Neural progenitor cell (in vitro differentiated cells): ENCODE results near the gene DEPDC7. TPM values are rescaled to one million over a fixed set of nuclear protein-coding genes. Genes with fewer than 3 reads are reported as not detected.
"Not testable (repeated sequence)": the region's sequence is repeated elsewhere in the genome, so short reads cannot be mapped to it uniquely, and the experiment has no call there.

Experiments
- DNase-seq: peaks from one replicate; pipeline ENCODE4 v3.0.0-alpha.2; 2016; ENCODE audit warnings: low spot score
- H2AFZ ChIP-seq: fragments of 200-600 bp; sonication (generic); replicated peaks from 2 replicates; pipeline ENCODE4 v1.6.1; 2016; ENCODE audit warnings: antibody characterized with exemption
- H3F3A ChIP-seq: fragments of 200-600 bp; sonication (generic); 2 replicates; pipeline ENCODE4 v1.6.1; 2016; ENCODE audit warnings: antibody characterized with exemption, low read depth
- H3K27ac ChIP-seq: fragments of 200-600 bp; sonication (generic); 2 replicates; pipeline ENCODE4 v1.5.1; 2016; ENCODE audit warnings: mild to moderate bottlenecking
- H3K27me3 ChIP-seq: fragments of 200-600 bp; sonication (generic); 2 replicates; pipeline ENCODE4 v1.6.1; 2016; ENCODE audit warnings: mild to moderate bottlenecking, moderate library complexity
- H3K36me3 ChIP-seq: fragments of 200-600 bp; sonication (generic); 2 replicates; pipeline ENCODE4 v1.5.1; 2016
- H3K4me1 ChIP-seq: fragments of 200-600 bp; sonication (generic); 2 replicates; pipeline ENCODE4 v1.6.1; 2016; ENCODE audit warnings: mixed run types
- H3K4me2 ChIP-seq: fragments of 200-600 bp; sonication (generic); 2 replicates; pipeline ENCODE4 v1.6.1; 2016
- H3K4me3 ChIP-seq: fragments of 200-600 bp; sonication (generic); 2 replicates; pipeline ENCODE4 v1.5.1; 2016
- H3K79me2 ChIP-seq: fragments of 200-600 bp; sonication (generic); 2 replicates; pipeline ENCODE4 v1.6.1; 2016; ENCODE audit warnings: low read depth
- H3K9ac ChIP-seq: fragments of 200-600 bp; sonication (generic); 2 replicates; pipeline ENCODE4 v1.6.1; 2016
- H3K9me3 ChIP-seq: fragments of 200-600 bp; sonication (generic); 2 replicates; pipeline ENCODE4 v1.5.1; 2016; ENCODE audit warnings: low read depth
- H4K20me1 ChIP-seq: fragments of 200-600 bp; sonication (generic); 2 replicates; pipeline ENCODE4 v1.6.1; 2016; ENCODE audit warnings: low read depth
- H3K27ac Mint-ChIP-seq: 3 replicates; pipeline ENCODE4 v1.8.0; 2021; ENCODE audit warnings: mixed read lengths
- H3K27me3 Mint-ChIP-seq: 2 replicates; pipeline ENCODE4 v1.8.0; 2022; ENCODE audit warnings: low read depth, mild to moderate bottlenecking, inconsistent platforms, moderate library complexity, mixed read lengths; ENCODE audit not compliant: insufficient read depth
- H3K36me3 Mint-ChIP-seq: 3 replicates; pipeline ENCODE4 v1.8.0; 2021; ENCODE audit warnings: mixed read lengths
- H3K4me1 Mint-ChIP-seq: 3 replicates; pipeline ENCODE4 v1.8.0; 2021; ENCODE audit warnings: mixed read lengths
- H3K4me3 Mint-ChIP-seq: 3 replicates; pipeline ENCODE4 v1.8.0; 2021; ENCODE audit warnings: mild to moderate bottlenecking, moderate library complexity, mixed read lengths
- H3K9me3 Mint-ChIP-seq: 3 replicates; pipeline ENCODE4 v1.8.0; 2020; ENCODE audit warnings: mixed read lengths
- EZH2 ChIP-seq: fragments of 200-600 bp; sonication (generic); IDR thresholded peaks from 2 replicates; pipeline ENCODE4 v1.6.1; 2017; ENCODE audit warnings: antibody characterized with exemption, mild to moderate bottlenecking, moderate library complexity
- EZH2phosphoT487 ChIP-seq: fragments of 200-600 bp; sonication (generic); IDR thresholded peaks from 2 replicates; pipeline ENCODE4 v1.6.1; 2017; ENCODE audit warnings: antibody characterized with exemption
- total RNA-seq: library from RNA; depleted of rRNA; stranded (reverse); fragments of >200 nt; gene quantifications from 2 replicates; pipeline ENCODE4 v1.2.3, GENCODE V29; 2015; ENCODE audit warnings: low replicate concordance
- TF ChIP-seq, protein P1 (sequence below): fragments of 200-600 bp; sonication (generic); IDR thresholded peaks from 2 replicates; pipeline ENCODE4 v1.5.1; 2017; ENCODE audit warnings: antibody characterized with exemption, mild to moderate bottlenecking

DEPDC7 gene
- total RNA-seq, 1 donor from 2014 or later, result 0.39 TPM

DNA sequence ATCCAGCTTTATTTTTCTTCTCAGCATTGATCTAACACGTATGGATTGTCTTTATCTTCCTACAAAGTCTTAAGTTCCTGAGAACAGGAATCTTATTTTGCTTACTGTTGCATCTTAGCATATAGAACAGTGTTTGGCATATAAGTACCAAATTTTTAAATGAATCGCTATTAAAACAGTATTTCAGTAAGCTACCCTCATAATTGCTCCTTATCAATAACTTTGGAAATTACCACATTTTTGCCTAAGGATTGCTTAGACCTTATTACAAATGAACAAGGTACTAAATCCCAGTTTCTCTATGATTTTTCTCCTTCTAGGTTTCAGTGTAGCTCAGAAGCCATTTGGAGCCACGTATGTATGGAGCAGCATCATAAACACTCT lies 9.7 kb downstream of the DEPDC7 start:
- H3K9me3 Mint-ChIP-seq, result no peaks in the 10 kb centered on the region
- Histone ChIP-seq H3K27me3 (no peaks in the 10 kb centered on the region), H3K9me3 (no peaks in the 10 kb centered on the region), H3K9ac (no peak overlapping the region), H2AFZ (no peak overlapping the region), H3K4me2 (no peak overlapping the region), H3K79me2 (no peaks in the 10 kb centered on the region), H3K4me3 (no peak overlapping the region), H3K4me1 (no peaks in the 10 kb centered on the region), H3K36me3 (no peaks in the 10 kb centered on the region), H3K27ac (no peak overlapping the region), H3F3A (no peaks in the 10 kb centered on the region), H4K20me1 (no peaks in the 10 kb centered on the region)
- TF ChIP-seq EZH2, result no peak
- TF ChIP-seq EZH2phosphoT487, result no peak
- TF ChIP-seq, protein P1, sequence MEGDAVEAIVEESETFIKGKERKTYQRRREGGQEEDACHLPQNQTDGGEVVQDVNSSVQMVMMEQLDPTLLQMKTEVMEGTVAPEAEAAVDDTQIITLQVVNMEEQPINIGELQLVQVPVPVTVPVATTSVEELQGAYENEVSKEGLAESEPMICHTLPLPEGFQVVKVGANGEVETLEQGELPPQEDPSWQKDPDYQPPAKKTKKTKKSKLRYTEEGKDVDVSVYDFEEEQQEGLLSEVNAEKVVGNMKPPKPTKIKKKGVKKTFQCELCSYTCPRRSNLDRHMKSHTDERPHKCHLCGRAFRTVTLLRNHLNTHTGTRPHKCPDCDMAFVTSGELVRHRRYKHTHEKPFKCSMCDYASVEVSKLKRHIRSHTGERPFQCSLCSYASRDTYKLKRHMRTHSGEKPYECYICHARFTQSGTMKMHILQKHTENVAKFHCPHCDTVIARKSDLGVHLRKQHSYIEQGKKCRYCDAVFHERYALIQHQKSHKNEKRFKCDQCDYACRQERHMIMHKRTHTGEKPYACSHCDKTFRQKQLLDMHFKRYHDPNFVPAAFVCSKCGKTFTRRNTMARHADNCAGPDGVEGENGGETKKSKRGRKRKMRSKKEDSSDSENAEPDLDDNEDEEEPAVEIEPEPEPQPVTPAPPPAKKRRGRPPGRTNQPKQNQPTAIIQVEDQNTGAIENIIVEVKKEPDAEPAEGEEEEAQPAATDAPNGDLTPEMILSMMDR, result no peak
- no peaks in the 10 kb centered on the region for H3K27me3 Mint-ChIP-seq
- H3K4me1 Mint-ChIP-seq, result no peaks in the 10 kb centered on the region
- no peaks in the 10 kb centered on the region for H3K36me3 Mint-ChIP-seq
- H3K27ac Mint-ChIP-seq, result no peak overlapping the region
- DNase-seq, result no peak
- H3K4me3 Mint-ChIP-seq, result no peak overlapping the region

DNA sequence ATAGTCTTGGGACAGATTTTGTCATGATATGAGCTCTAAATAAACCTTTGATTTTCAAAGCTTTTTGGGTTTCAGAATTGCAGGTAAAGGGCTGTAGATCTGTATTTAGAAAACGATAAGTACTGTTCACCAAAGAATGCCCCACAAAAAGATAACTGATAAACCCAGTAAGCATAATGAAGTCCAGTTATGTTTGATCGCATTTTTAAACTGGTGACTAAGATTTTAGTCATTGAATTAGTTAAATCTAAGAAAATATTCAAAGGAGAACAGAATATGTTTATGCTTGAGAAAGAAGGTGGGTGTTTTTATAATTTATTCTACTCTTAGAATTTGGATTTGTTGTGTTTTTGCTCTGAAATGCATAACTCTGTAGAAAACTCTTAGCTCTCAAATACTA lies 11.6 kb downstream of the DEPDC7 start:
- no peaks in the 10 kb centered on the region for H3K27me3 Mint-ChIP-seq

DNA sequence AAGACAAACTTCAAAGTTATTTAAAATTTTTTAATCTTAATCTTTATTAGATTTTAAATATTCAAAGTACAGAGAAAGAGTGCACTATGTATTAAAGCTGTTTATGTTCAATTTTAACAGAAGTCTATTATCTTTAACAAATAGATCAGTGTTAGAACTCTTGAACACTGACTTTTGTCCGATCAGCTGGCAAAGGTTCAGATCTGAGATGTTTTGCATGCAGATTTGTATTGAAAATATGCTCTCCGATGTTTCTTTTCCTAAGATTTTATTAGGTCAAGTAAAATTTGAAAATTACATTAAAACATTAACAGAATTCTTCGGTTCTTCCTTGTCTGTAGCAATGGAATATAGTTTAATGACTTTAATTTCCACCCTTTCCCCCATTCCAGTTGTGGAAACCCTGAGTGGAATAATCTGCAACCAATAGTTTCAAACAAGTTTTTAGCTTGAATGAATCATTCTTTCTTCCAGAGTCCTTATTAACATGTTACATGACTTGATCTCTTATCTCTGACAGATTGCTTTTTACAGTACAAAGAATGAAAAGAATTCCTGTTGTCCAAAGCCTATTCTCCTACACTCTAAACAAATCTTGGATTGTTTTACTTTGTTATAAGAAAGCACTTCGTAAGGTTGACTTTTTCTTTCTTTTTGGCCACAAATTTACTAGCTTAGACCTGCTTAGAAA lies 12.3 kb downstream of the DEPDC7 start:
- Mint-ChIP-seq H3K27me3 (no peaks in the 10 kb centered on the region), H3K36me3 (peaks cover 4% of the 10 kb centered on the region), H3K4me1 (no peaks in the 10 kb centered on the region), H3K4me3 (no peak overlapping the region), H3K27ac (no peak overlapping the region), H3K9me3 (no peaks in the 10 kb centered on the region)
- no peaks in the 10 kb centered on the region for H3K4me1 ChIP-seq
- no peak overlapping the region for H2AFZ ChIP-seq
- H3K9me3 ChIP-seq, result no peaks in the 10 kb centered on the region
- no peaks in the 10 kb centered on the region for H4K20me1 ChIP-seq
- no peak for DNase-seq
- no peak overlapping the region for H3K9ac ChIP-seq
- H3K79me2 ChIP-seq, result no peaks in the 10 kb centered on the region
- no peaks in the 10 kb centered on the region for H3F3A ChIP-seq
- no peaks in the 10 kb centered on the region for H3K27me3 ChIP-seq
- H3K4me3 ChIP-seq, result no peak overlapping the region
- no peaks in the 10 kb centered on the region for H3K36me3 ChIP-seq
- H3K4me2 ChIP-seq, result no peak overlapping the region
- no peak overlapping the region for H3K27ac ChIP-seq
- TF ChIP-seq, protein P1, result no peak
- TF ChIP-seq EZH2phosphoT487, result no peak
- no peak for TF ChIP-seq EZH2

More for the DNA sequence above, 11.6 kb downstream of the DEPDC7 start:
- no peaks in the 10 kb centered on the region for H3K9me3 ChIP-seq
- Mint-ChIP-seq H3K36me3 (peaks cover 4% of the 10 kb centered on the region), H3K4me1 (no peaks in the 10 kb centered on the region), H3K9me3 (no peaks in the 10 kb centered on the region), H3K27ac (no peak overlapping the region), H3K4me3 (no peak overlapping the region)
- H2AFZ ChIP-seq, result no peak overlapping the region
- no peaks in the 10 kb centered on the region for H3F3A ChIP-seq
- H3K36me3 ChIP-seq, result no peaks in the 10 kb centered on the region
- DNase-seq, result no peak
- no peak for TF ChIP-seq EZH2
- no peaks in the 10 kb centered on the region for H4K20me1 ChIP-seq
- H3K4me2 ChIP-seq, result no peak overlapping the region
- H3K79me2 ChIP-seq, result no peaks in the 10 kb centered on the region
- no peaks in the 10 kb centered on the region for H3K27me3 ChIP-seq
- no peaks in the 10 kb centered on the region for H3K4me1 ChIP-seq
- H3K27ac ChIP-seq, result no peak overlapping the region
- no peak overlapping the region for H3K9ac ChIP-seq
- no peak overlapping the region for H3K4me3 ChIP-seq

DNA sequence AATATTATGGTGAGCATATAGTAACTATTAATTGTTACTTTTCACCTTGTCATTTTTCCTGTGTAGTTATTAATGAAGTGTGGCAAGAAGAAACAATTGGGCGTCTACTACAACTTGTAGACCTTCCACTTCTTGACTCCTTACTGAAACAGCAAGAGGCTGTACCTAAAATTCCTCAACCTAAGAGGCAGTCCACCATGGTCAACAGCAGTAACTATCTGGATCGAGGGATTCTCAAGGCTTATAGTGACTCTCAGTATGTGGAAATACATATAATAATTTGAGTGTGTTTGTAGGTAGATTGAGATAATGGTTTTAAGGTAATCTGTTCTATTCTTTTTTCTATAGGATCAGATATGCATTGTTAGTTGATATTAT lies 12.8 kb downstream of the DEPDC7 start:
- Histone ChIP-seq H2AFZ (no peak overlapping the region), H3K4me3 (no peak overlapping the region), H3K27ac (no peak overlapping the region), H3K36me3 (no peaks in the 10 kb centered on the region), H3K4me1 (no peaks in the 10 kb centered on the region), H3F3A (no peaks in the 10 kb centered on the region), H3K4me2 (no peak overlapping the region), H3K9ac (no peak overlapping the region), H4K20me1 (no peaks in the 10 kb centered on the region), H3K9me3 (no peaks in the 10 kb centered on the region), H3K27me3 (no peaks in the 10 kb centered on the region), H3K79me2 (no peaks in the 10 kb centered on the region)
- Mint-ChIP-seq H3K27ac (no peak overlapping the region), H3K36me3 (peaks cover 4% of the 10 kb centered on the region), H3K9me3 (no peaks in the 10 kb centered on the region), H3K4me3 (no peak overlapping the region), H3K4me1 (no peaks in the 10 kb centered on the region), H3K27me3 (no peaks in the 10 kb centered on the region)
- no peak for DNase-seq
- TF ChIP-seq EZH2 (no peak), EZH2phosphoT487 (no peak)
- TF ChIP-seq, protein P1, result no peak

DNA sequence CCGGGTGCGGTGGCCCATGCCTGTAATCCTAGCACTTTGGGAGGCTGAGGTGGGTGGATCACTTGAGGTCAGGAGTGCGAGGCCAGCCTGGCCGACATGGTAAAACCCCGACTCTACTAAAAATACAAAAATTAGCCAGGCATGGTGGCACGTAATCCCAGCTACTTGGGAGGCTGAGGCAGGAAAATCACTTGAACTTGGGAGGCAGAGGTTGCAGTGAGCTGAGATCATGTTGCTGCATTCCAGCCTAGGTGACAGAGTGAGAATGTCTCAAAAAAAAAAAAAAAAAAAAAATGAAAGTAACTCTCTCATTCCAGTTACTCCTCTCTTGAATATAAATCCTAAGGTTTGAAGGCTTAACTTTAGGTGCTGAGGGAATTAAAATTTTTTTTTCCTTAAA lies 13.5 kb downstream of the DEPDC7 start:
- not testable (repeated sequence) for H3K4me1 Mint-ChIP-seq, H3K4me2 ChIP-seq, H3K36me3 ChIP-seq, DNase-seq, H3K4me3 ChIP-seq, H3K9me3 ChIP-seq, H3K9ac ChIP-seq, H2AFZ ChIP-seq, H3K36me3 Mint-ChIP-seq, H3K27me3 ChIP-seq, H3K27me3 Mint-ChIP-seq, H3F3A ChIP-seq, H3K27ac Mint-ChIP-seq, H4K20me1 ChIP-seq, H3K27ac ChIP-seq, H3K79me2 ChIP-seq, H3K9me3 Mint-ChIP-seq, H3K4me3 Mint-ChIP-seq, H3K4me1 ChIP-seq
